Measurements from ENCODE around the gene ADCY5. TPM values are rescaled to one million over a fixed set of nuclear protein-coding genes. Genes with fewer than 3 reads are reported as not detected.
"Not testable (repeated sequence)": the region's sequence is repeated elsewhere in the genome, so short reads cannot be mapped to it uniquely, and the experiment has no call there.

Gene ADCY5
- total RNA-seq, result 25.8 TPM

- DNase-seq (ENCODE audit: low spot score), result no peak
Observed at GRCh38 chr3:123448536-123449101, at the start of gene ADCY5. Gene ADCY5, minus strand, starts transcription at chr3:123449090. Its CDS starts 545 bp downstream, at chr3:123448545.

GRCh38 chr3:123493912-123494311 lies 45.0 kb upstream of the ADCY5 start:
- no peak for DNase-seq (ENCODE audit: low spot score)

DNA sequence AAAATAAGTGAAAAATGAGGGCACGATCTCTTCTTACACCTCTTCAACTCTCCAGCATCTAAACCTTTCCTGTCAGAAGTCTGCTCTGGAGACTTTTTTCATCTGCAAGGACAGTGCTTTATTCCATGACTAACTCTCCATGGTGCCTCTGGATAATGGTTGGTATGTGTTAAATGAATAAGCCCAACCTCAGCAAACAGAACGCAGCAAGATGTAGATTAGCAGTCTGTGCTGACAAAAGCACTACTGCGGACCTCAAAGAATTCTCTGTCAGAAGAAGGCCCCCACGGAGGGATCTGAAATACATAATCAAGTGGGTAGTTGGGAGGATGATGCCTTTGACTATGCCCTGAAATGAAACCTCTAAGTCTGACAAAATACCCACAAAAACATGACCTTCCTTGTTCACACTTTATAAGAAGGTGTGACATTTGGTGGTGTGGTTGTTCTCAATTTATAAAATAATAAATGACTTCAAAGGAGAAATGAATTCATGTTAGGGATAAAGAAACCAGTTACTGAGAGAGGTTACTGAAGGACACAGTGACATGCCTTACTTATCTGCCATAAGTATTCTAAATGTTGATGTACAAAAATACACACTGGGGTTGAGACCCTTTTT lies 43.2 kb upstream of the ADCY5 start:
- DNase-seq (ENCODE audit: low spot score), result no peak

GRCh38 chr3:123489400-123490004 lies 40.6 kb upstream of the ADCY5 start:
- DNase-seq (ENCODE audit: low spot score), result peak; percentile 69

GRCh38 chr3:123488645-123489347 lies 39.9 kb upstream of the ADCY5 start:
- peak; percentile 15 for DNase-seq (ENCODE audit: low spot score)

GRCh38 chr3:123487063-123487462 lies 38.2 kb upstream of the ADCY5 start:
- DNase-seq (ENCODE audit: low spot score), result not testable (repeated sequence)

DNA sequence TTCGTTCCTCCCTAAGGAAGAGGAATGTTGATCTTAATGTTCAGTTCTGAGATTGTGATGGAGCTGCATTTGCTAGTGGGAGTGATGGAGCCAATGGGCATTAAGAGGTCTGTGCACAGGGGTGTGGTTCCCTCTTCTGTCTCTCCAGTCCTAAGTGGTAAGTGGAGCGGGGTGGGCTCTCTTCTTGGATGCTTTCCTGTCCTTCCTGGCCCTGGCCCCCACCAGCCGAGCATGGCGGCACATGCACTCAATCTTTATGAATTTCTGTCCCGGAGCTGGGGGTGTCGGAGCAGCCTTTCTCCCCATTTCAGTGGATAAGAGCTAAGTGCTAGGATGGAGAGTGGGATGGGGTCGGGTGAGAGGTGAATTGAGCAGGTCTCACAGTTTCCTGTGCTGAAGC lies 37.6 kb upstream of the ADCY5 start:
- no peak for DNase-seq (ENCODE audit: low spot score)

- DNase-seq (ENCODE audit: low spot score), result no peak
Observed at GRCh38 chr3:123485551-123485950, 36.7 kb upstream of the ADCY5 start.

- no peak for DNase-seq (ENCODE audit: low spot score)
Observed at GRCh38 chr3:123483146-123483545, 34.3 kb upstream of the ADCY5 start.

- DNase-seq (ENCODE audit: low spot score), result no peak
Observed at GRCh38 chr3:123481722-123482457, 33.0 kb upstream of the ADCY5 start.

DNA sequence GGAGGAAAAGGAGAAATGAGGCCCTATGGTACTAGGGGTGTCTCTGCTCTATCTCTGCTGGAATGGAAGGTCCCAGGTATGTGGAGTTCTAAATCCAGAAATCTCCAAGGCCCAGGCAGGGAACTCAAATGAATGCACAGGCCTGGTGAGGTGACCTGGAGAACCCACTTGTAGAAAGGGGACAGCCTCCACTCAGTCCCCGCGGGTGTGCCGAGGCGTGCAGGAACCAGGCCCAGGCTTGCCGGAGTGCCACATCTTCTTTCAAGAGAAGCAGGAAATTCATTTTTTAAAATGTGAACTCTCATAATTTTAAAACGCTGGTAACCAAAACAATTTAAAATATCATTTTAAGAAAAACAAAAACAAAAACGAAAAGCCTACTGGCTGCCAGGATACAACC lies 32.2 kb upstream of the ADCY5 start:
- DNase-seq (ENCODE audit: low spot score), result no peak

GRCh38 chr3:123480428-123480827 lies 31.5 kb upstream of the ADCY5 start:
- no peak for DNase-seq (ENCODE audit: low spot score)

- no peak for DNase-seq (ENCODE audit: low spot score)
Observed at GRCh38 chr3:123479891-123480290, 31.0 kb upstream of the ADCY5 start.

DNA sequence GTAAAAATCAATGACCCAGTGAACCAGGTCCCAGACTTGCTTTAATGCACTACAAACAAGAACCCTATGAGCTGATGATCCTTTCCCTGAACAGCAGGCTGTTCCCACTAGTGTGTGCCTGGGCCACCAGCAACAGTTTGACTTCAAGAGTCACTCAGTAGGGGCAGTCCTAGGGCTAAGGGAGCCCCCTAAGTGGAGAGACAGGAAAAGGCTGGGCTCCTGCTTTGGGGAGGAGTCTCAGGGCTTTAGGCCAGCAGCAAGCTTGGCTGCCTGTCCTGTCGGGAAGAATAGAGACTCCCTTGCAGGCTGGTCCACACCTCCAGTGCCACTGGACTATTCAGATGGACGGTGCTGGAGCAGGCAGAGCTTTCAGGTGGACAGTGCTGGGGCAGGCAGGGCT lies 29.4 kb upstream of the ADCY5 start:
- DNase-seq (ENCODE audit: low spot score), result no peak

DNA sequence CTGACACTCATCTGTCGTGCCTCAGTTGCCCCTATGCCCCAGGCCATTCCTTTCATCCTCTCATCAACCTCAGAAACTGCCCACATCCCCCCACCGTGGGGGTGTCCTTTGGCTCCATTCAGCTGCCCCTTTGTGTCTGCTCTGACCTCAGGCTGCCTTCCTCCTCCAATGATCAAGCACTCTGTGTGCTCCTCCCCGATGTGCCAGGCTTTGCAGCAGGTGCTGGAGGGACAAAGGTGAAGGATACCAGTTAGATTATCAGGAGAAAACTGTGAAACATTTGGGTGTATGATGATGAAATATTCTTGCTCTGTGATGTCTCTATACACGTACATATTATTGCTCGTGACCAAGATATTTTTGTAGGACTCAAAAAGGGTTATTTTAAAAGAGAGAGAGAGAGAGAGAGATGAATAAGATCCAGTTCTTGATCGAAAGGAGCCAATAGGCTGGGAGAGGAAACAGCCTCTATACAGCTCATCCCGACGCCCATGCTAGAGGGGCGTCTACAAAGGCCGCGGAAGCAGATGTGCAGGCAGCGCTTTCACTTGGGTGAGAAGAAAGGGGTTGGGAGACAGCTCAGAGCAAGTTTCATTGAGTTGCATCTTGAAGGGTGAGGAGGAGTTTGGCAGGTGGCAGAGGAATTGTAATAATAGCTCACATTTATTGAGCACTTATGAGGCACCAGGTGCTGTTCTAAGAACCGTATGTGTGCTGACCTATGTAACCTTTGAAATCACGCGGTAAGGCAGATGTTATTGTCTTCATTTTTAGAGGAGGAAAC lies 28.3 kb upstream of the ADCY5 start:
- DNase-seq (ENCODE audit: low spot score), result no peak

DNA sequence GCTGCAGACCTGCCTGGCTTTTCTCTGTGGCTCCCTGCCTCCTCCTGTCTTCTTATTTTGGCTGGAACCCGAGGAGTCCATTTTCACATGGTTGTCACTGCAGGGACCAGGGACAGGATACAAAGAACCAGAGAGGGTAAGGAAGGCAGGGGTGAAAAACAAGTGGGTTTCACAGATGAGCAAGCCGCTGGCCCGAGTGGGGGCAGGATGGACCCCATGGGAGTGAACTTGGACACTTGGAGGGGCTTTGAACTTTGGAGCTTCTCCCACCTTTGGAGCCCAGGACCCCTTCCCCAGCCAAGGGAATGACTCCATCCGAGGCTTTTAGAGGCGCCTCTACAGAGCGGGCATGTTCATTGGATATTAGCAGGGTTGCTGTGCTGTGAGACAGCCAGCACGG lies 26.9 kb upstream of the ADCY5 start:
- no peak for DNase-seq (ENCODE audit: low spot score)

GRCh38 chr3:123471106-123471505 lies 22.2 kb upstream of the ADCY5 start:
- DNase-seq (ENCODE audit: low spot score), result no peak

DNA sequence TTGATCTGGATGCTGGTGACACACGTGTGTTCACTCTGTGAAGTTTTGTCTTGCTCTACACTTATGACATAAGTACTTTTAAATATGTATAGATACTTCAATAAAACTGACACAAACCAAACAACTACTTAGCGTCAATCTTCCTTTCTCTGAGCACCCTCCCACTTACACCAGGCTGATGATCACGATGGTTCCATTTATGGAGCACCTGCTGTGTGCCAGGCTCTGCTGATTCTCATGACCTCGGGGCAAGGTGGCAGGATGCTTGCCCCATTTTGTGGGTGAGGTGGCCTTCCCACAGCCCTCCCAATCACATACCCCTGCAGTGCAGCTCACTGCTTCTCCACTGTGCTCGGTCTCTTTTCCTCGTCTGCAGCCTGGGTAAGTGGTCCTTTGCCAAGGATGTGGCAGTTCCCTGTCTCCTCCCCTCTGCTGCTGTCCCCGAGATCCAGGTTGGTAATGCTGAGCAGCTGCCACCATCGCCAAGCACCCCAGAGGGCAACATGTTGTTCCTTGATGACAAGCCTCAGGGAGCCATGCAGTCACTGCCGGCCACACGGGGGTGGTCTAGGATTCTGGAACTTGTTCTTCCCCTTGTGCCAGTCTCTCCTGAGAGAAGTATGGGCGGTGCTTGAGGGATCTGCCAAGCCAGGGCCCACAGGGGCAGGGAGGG lies 20.6 kb upstream of the ADCY5 start:
- DNase-seq (ENCODE audit: low spot score), result no peak

GRCh38 chr3:123467046-123467445 lies 18.2 kb upstream of the ADCY5 start:
- peak; percentile 36 for DNase-seq (ENCODE audit: low spot score)

DNA sequence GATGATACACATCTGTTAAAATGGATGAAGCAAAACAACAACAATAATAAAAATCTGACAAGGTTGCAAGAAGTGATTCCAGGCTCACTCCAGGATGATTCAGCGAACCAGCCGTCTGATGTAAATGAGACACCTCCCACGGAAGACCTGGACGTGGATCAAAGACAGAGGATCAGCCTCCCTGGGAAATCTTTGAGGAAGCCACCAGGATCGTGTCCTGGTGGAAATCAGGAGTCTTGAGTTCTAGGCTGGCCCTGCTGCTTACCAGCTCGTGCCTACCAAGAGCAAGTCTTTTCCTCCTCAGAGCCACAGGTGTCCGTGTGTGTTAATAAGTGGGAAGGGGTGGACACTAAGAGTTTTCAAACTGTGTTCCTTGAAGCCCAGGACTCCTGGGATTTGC lies 15.3 kb upstream of the ADCY5 start:
- DNase-seq (ENCODE audit: low spot score), result no peak

GRCh38 chr3:123459862-123460261 lies 11.0 kb upstream of the ADCY5 start:
- DNase-seq (ENCODE audit: low spot score), result no peak

All from mucosa of gallbladder (tissue), 1 donor.